IPS-18c (cell line): ENCODE data around the gene LCA5L.

ENCODE experiments used
- H3K4me3 ChIP-seq: 2 replicates; pipeline ENCODE4 v1.7.0; 2013; ENCODE audit warnings: low read depth, mild to moderate bottlenecking, low read length, moderate library complexity; ENCODE audit not compliant: insufficient read depth
- H3K9me3 ChIP-seq: one replicate; pipeline ENCODE4 v1.6.1; 2013; ENCODE audit warnings: mild to moderate bottlenecking, low read length, moderate library complexity; ENCODE audit not compliant: control insufficient read depth, insufficient read depth

The LCA5L gene

GRCh38 chr21:39454949-39455668, 9.5 kb upstream of the LCA5L start:
- H3K9me3 ChIP-seq, result no peaks in the 10 kb centered on the region

DNA sequence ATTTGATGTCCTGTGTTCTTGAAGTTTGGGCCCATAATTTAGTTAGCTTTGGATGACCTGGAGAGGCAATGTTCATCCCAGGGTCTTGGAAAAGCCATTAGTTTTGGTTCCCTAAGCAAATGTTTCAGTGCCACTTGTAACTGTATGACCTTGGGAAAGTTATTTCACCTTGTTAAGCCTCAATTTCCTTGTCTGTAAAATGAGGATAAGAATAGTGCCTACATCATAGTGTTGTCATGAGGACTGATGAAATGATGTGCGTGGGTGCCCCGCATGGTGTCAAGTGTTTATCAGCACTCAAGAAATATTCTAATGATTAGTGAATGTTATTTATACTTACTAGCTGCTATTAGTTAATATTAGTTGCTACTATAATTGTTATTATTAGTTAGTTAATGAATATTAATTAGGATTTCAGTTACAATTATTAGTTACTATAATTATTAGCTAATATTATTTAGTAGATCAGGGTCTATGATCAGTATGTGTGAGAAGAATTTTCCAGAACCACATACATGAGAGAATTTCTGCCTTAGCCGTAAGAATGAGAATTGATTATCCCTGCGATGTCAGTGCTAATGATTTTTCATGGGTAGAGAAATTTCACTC, 8.1 kb upstream of the LCA5L start:
- no peaks in the 10 kb centered on the region for H3K9me3 ChIP-seq
- H3K4me3 ChIP-seq, result no peak overlapping the region

More at GRCh38 chr21:39454949-39455668, 9.5 kb upstream of the LCA5L start:
- H3K4me3 ChIP-seq, result no peak overlapping the region

- H3K4me3 ChIP-seq, result no peak overlapping the region
- no peaks in the 10 kb centered on the region for H3K9me3 ChIP-seq
Measured at GRCh38 chr21:39452970-39453342, 7.4 kb upstream of the LCA5L start.

- Histone ChIP-seq H3K9me3 (no peaks in the 10 kb centered on the region), H3K4me3 (peak overlapping the region; percentile 10; the same call in 1 of the 2 replicates)
Measured at GRCh38 chr21:39452207-39452969, 6.8 kb upstream of the LCA5L start.

DNA sequence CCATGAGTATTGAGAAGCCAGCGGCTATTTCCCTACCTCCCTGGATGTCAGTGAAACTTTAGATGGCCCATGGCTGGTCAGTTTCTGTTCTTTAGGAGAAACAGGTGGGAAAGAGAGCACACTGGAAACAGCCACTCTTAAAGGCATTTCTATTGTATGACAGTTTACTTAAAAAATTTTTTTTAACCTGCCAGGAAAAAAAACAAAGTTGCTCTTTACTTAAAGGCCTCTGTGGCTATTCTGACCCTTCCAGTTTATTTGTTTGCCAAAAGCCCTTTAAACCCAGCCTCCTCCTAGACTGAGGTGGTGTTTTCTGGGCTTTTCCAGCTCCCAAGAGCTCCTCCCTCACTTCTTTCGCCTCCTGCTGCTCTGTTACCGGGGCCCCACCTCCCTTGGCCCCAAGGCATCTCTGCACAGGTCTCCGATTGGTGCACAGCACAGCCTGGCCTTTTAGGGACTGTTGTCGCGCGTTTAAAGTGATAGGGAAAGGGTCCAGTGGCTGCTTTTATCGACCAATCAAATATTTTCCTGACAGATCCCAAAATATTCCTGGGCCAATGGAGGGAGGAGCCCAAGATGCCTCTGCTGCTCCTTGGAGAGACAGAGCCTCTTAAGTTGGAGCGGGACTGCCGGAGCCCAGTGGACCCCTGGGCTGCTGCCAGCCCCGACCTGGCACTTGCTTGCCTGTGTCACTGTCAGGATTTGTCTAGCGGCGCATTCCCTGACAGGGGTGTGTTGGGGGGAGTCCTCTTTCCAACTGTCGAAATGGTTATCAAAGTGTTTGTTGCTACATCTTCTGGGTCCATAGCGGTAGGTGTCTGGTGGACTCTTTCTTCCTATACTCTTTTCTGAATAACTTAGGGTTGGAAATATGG, 6.0 kb upstream of the LCA5L start, which contains the start of gene SH3BGR:
TSS of gene SH3BGR (plus strand) at position 639 of the 875 bp plus-strand sequence. CDS start at position 766, 127 bp downstream.
- peak within 1 kb of the TSS; percentile 10; the same call in 1 of the 2 replicates for H3K4me3 ChIP-seq
- H3K9me3 ChIP-seq, result no peaks in the 10 kb centered on the region

DNA sequence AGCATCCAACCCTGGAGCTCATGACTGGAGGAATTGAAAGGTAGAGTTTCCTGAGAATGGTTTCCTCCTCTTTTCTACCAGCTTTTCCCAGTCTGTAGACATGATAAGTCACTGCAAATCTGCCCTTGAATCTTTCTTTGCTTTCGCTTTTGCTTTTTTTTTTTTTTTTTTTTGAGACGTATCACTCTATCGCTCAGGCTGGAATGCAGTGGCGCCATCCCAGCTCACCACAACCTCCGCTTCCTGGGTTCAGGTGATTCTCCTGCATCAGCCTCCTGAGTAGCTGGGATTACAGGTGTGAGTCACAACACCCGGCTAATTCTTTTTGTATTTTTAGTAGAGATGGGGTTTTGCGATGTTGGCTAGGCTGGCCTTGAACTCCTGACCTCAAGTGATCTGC, 1.7 kb upstream of the LCA5L start:
- H3K4me3 ChIP-seq, result no peak overlapping the region

GRCh38 chr21:39444421-39445180, 977 bp downstream of the LCA5L start:
- H3K4me3 ChIP-seq, result peak overlapping the region; percentile 84; the same call in 1 of the 2 replicates
- no peaks in the 10 kb centered on the region for H3K9me3 ChIP-seq

More for the DNA sequence above, 1.7 kb upstream of the LCA5L start:
- no peaks in the 10 kb centered on the region for H3K9me3 ChIP-seq

- no peak overlapping the region for H3K4me3 ChIP-seq
Measured at GRCh38 chr21:39441502-39442475, 3.8 kb downstream of the LCA5L start.

DNA sequence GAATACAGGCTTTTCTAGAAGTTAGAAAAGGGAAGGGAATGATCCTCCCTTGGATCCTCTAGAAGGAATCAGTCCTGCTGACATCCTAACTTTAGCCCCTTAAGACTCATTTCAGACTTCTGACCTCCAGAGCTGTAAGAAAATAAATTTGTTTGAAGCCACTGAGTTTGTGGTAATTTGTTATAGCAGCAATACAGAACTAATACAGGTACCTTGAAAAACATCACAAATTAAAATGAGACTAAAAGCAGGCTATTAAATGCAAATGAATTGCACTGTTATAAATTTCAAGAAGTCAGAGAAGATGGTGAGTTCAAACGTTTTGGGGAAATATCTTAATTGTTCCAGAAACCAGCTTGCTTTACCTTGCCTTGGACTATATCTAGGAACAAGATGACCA, 6.3 kb downstream of the LCA5L start:
- no peak overlapping the region for H3K4me3 ChIP-seq
- no peaks in the 10 kb centered on the region for H3K9me3 ChIP-seq

More at GRCh38 chr21:39441502-39442475, 3.8 kb downstream of the LCA5L start:
- H3K9me3 ChIP-seq, result no peaks in the 10 kb centered on the region

- H3K4me3 ChIP-seq, result no peak overlapping the region
- H3K9me3 ChIP-seq, result no peaks in the 10 kb centered on the region
Measured at GRCh38 chr21:39434950-39435349, 10.6 kb downstream of the LCA5L start.

DNA sequence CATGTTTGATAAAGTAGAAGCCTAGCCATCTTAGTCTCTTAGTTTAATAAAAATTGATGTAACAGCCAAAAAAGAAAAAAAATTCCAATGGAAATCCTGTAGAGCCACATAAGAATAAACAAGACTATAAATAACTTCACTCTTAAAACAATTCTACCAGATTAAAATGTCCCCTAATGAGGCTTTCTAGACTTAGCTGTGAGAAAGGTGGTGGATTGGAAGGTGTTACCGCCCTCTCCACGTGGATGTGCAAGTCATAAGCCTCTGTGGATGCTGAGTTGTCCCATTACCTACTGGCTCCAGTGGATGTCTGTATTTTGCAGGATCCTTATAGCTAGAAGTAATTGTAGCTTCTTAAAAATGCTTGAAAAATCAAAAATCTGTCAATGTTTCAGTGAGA, 14.6 kb downstream of the LCA5L start:
- Histone ChIP-seq H3K4me3 (no peak overlapping the region), H3K9me3 (no peaks in the 10 kb centered on the region)

DNA sequence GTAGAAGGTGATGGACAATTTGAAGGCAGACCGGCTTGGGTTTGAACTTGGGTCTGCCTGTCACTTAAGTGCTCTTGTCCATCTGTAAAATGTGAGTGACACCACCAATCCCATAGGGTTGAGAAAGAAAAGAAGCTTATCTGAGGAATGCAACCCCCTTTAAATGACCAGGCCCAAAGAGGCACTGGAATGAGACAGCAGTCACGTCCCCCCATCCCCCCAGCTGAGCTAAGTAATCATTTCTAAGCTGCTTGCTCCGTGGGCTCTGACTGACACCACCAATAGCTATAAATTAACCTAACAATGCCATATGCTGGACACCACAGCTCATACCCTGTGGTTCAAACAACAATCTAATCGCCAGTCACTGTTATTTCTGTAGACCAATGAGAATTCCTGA, 15.1 kb downstream of the LCA5L start:
- H3K9me3 ChIP-seq, result no peaks in the 10 kb centered on the region
- no peak overlapping the region for H3K4me3 ChIP-seq

GRCh38 chr21:39430016-39430415, 15.6 kb downstream of the LCA5L start:
- Histone ChIP-seq H3K4me3 (no peak overlapping the region), H3K9me3 (no peaks in the 10 kb centered on the region)

- Histone ChIP-seq H3K4me3 (no peak overlapping the region), H3K9me3 (no peaks in the 10 kb centered on the region)
Measured at GRCh38 chr21:39429445-39429844, 16.1 kb downstream of the LCA5L start.

GRCh38 chr21:39422527-39423241, 22.9 kb downstream of the LCA5L start:
- no peaks in the 10 kb centered on the region for H3K9me3 ChIP-seq
- H3K4me3 ChIP-seq, result no peak overlapping the region
